Hepatocyte (in vitro differentiated cells): Measurements from ENCODE around the gene YES1. TPM values are rescaled to one million over a fixed set of nuclear protein-coding genes. Genes with fewer than 3 reads are reported as not detected.

ENCODE experiments used
- DNase-seq: peaks from one replicate; pipeline ENCODE4 v3.0.0-alpha.2; 2016; ENCODE audit warnings: low spot score
- H2AFZ ChIP-seq: fragments of 200-600 bp; sonication (generic); 2 replicates; pipeline ENCODE4 v1.6.0; 2016; ENCODE audit warnings: antibody characterized with exemption, mild to moderate bottlenecking
- H3K27ac ChIP-seq: fragments of 200-600 bp; sonication (generic); 2 replicates; pipeline ENCODE4 v1.5.1; 2016; ENCODE audit warnings: mild to moderate bottlenecking
- H3K27me3 ChIP-seq: fragments of 200-600 bp; sonication (generic); 2 replicates; pipeline ENCODE4 v1.6.1; 2016
- H3K36me3 ChIP-seq: fragments of 200-600 bp; sonication (generic); replicated peaks from 2 replicates; pipeline ENCODE4 v1.5.1; 2016; ENCODE audit warnings: low read depth; ENCODE audit not compliant: insufficient read depth
- H3K4me1 ChIP-seq: fragments of 200-600 bp; sonication (generic); 2 replicates; pipeline ENCODE4 v1.5.1; 2016; ENCODE audit warnings: mild to moderate bottlenecking, moderate library complexity; ENCODE audit not compliant: insufficient read depth
- H3K4me2 ChIP-seq: fragments of 200-600 bp; sonication (generic); 2 replicates; pipeline ENCODE4 v1.6.0; 2016
- H3K4me3 ChIP-seq: fragments of 200-600 bp; sonication (generic); 2 replicates; pipeline ENCODE4 v1.5.1; 2016; ENCODE audit warnings: mild to moderate bottlenecking
- H3K79me2 ChIP-seq: fragments of 200-600 bp; sonication (generic); 2 replicates; pipeline ENCODE4 v1.6.0; 2017; ENCODE audit warnings: mild to moderate bottlenecking
- H3K9me2 ChIP-seq: fragments of 200-600 bp; sonication (generic); replicated peaks from 2 replicates; pipeline ENCODE4 v1.6.0; 2017; ENCODE audit warnings: mild to moderate bottlenecking; ENCODE audit not compliant: insufficient read depth
- H3K9me3 ChIP-seq: fragments of 200-600 bp; sonication (generic); 2 replicates; pipeline ENCODE4 v1.5.1; 2016; ENCODE audit warnings: low read depth, mild to moderate bottlenecking
- H4K20me1 ChIP-seq: fragments of 200-600 bp; sonication (generic); 2 replicates; pipeline ENCODE4 v1.6.0; 2016; ENCODE audit warnings: mild to moderate bottlenecking; ENCODE audit not compliant: insufficient read depth, poor library complexity, severe bottlenecking
- CTCF ChIP-seq: fragments of 200-600 bp; sonication (generic); IDR thresholded peaks from 2 replicates; pipeline ENCODE4 v1.5.1; 2016; ENCODE audit warnings: antibody characterized with exemption, mild to moderate bottlenecking; ENCODE audit not compliant: poor library complexity
- EZH2 ChIP-seq: fragments of 200-600 bp; sonication (generic); IDR thresholded peaks from 2 replicates; pipeline ENCODE4 v1.6.1; 2016; ENCODE audit warnings: antibody characterized with exemption, mild to moderate bottlenecking, borderline replicate concordance
- EZH2phosphoT487 ChIP-seq: fragments of 200-600 bp; sonication (generic); IDR thresholded peaks from one replicate; pipeline ENCODE4 v1.6.1; 2018; ENCODE audit warnings: antibody characterized with exemption, mild to moderate bottlenecking, low read depth, moderate library complexity; ENCODE audit not compliant: unreplicated experiment, severe bottlenecking
- WGBS: methylation state at CpG from one replicate; pipeline ENCODE4 v1.1.6; 2016; ENCODE audit warnings: low lambda C conversion rate; ENCODE audit errors: missing lambda C conversion rate; 5-methylcytosine and 5-hydroxymethylcytosine counted together
- polyA plus RNA-seq: library from polyadenylated mRNA; unstranded; fragments of >200 nt; fragmentation: Nextera tagmentation; extraction: Ambion mirVana; gene quantifications from 2 replicates; pipeline ENCODE4 v1.2.1, GENCODE V29; 2016
- total RNA-seq: library from RNA; depleted of rRNA; stranded (reverse); fragments of >200 nt; gene quantifications from 2 replicates; pipeline ENCODE4 v1.2.3, GENCODE V29; 2014

Gene YES1
- total and polyA plus RNA-seq, 2 experiments from 2014 or later, result 25.2 to 108 TPM

GRCh38 chr18:712401-713134 is 99.5 kb downstream of the YES1 start, which contains the start of gene ENOSF1:
ENOSF1 (minus strand) TSS chr18:712630; CDS start chr18:712587, 43 bp downstream.
- DNase-seq, result peak; percentile 94
- Histone ChIP-seq H4K20me1 (no peaks in the 10 kb centered on the region), H3K79me2 (peaks cover 35% of the 10 kb centered on the region), H3K27ac (peak within 1 kb of the TSS; percentile 83), H3K4me3 (peak within 1 kb of the TSS; percentile 68), H3K9me3 (no peaks in the 10 kb centered on the region), H3K4me2 (peak within 1 kb of the TSS; percentile 83), H3K9me2 (no peaks in the 10 kb centered on the region), H2AFZ (peak within 1 kb of the TSS; percentile 92), H3K27me3 (no peaks in the 10 kb centered on the region), H3K36me3 (no peaks in the 10 kb centered on the region), H3K4me1 (peaks cover 13% of the 10 kb centered on the region)
- TF ChIP-seq EZH2 (no peak), CTCF (peak; percentile 85)
- 14% methylated on average over 46 of the region's 91 CpGs for WGBS

GRCh38 chr18:711657-712400 is 100.2 kb downstream of the YES1 start:
- H3K79me2 ChIP-seq, result peaks cover 40% of the 10 kb centered on the region
- no peaks in the 10 kb centered on the region for H3K9me2 ChIP-seq
- H2AFZ ChIP-seq, result peak overlapping the region; percentile 92
- TF ChIP-seq EZH2phosphoT487 (no peak), CTCF (peak; percentile 6), EZH2 (no peak)
- H3K9me3 ChIP-seq, result no peaks in the 10 kb centered on the region
- peak; percentile 87 for DNase-seq
- peak overlapping the region; percentile 68 for H3K4me3 ChIP-seq
- peak overlapping the region; percentile 83 for H3K4me2 ChIP-seq
- peak overlapping the region; percentile 83 for H3K27ac ChIP-seq
- peaks cover 13% of the 10 kb centered on the region for H3K4me1 ChIP-seq
- no peaks in the 10 kb centered on the region for H3K27me3 ChIP-seq
- H3K36me3 ChIP-seq, result no peaks in the 10 kb centered on the region
- 1% methylated on average over 38 of the region's 42 CpGs for WGBS
- peaks cover 3% of the 10 kb centered on the region for H4K20me1 ChIP-seq

GRCh38 chr18:711310-711656 is 100.8 kb downstream of the YES1 start:
- TF ChIP-seq CTCF, result no peak
- no peak for TF ChIP-seq EZH2phosphoT487
- no peak for TF ChIP-seq EZH2
- Histone ChIP-seq H3K36me3 (no peaks in the 10 kb centered on the region), H4K20me1 (peaks cover 3% of the 10 kb centered on the region), H2AFZ (peak overlapping the region; percentile 92), H3K9me3 (no peaks in the 10 kb centered on the region), H3K27ac (peak overlapping the region; percentile 83), H3K4me3 (peak overlapping the region; percentile 68), H3K4me1 (peaks cover 13% of the 10 kb centered on the region), H3K4me2 (peak overlapping the region; percentile 83), H3K27me3 (no peaks in the 10 kb centered on the region), H3K9me2 (no peaks in the 10 kb centered on the region), H3K79me2 (peaks cover 45% of the 10 kb centered on the region)
- DNase-seq, result no peak
- WGBS, result 22% methylated on average over 8 of the region's 8 CpGs
